ENCODE data around the gene MYO18B. TPM values are rescaled to one million over a fixed set of nuclear protein-coding genes. Genes with fewer than 3 reads are reported as not detected.
"Not testable (repeated sequence)": the region's sequence is repeated elsewhere in the genome, so short reads cannot be mapped to it uniquely, and the experiment has no call there.

Gene MYO18B
- total RNA-seq, 4 donors from 2014 or later: under 0.01 to 0.50 (median 0.13) TPM

DNA sequence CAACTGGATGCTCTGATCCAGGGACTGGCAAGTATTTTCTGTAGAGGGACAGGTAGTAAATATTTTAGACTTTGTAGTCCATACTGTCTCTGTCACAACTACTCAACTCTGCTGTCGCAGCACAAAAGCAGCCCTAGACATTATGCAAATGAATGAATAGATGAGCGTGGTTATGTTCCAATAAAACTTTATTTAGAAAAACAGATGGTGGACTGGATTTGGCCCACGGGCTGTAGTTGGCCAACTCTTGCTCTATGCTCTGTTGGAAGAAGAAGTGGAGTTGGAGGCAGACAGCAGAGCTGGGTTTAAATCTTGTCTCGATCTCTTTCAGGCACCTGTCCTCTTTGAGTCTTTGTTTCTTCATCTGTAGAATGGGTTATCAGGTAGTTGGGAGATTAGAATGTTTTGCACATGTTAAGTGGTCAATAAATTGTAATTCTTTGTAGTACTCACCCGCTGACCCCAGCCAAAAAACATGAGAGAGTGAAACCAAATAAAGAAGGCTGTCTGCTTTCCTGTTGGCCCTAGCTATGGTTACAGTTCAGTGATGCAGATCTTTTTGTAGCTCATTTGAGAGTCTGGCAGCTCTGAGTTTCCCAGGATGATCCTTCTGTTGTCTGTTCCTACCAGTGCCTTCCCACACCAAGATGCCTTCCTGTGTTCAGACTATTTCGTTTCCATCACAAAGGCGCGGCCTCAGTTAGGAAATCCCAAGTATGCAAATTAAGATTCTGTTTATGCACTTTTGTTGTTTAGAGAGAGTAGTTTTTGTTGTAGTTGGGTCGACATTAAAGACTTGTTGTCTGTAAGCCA is 229.2 kb downstream of the MYO18B start:
- Histone ChIP-seq H3K27me3 (peaks cover 0 to 29% (median 0%) of the 10 kb centered on the region in 4 donors), H3K9me3 (no peaks in the 10 kb centered on the region), H3K27ac (replicated peaks in 1 of 4) (no peak overlapping the region), H3K4me3 (no peak overlapping the region), H3K4me1 (peaks cover 0 to 6% (median 0%) of the 10 kb centered on the region in 4 donors), H3K36me3 (no peaks in the 10 kb centered on the region)
- TF ChIP-seq EP300 (IDR thresholded peaks at IDR 0.05) (no peak), POLR2AphosphoS5 (IDR thresholded peaks at IDR 0.05) (no peak), POLR2A (IDR thresholded peaks at IDR 0.05; ENCODE audit: low read depth) (no peak)
- TF ChIP-seq, protein P1, sequence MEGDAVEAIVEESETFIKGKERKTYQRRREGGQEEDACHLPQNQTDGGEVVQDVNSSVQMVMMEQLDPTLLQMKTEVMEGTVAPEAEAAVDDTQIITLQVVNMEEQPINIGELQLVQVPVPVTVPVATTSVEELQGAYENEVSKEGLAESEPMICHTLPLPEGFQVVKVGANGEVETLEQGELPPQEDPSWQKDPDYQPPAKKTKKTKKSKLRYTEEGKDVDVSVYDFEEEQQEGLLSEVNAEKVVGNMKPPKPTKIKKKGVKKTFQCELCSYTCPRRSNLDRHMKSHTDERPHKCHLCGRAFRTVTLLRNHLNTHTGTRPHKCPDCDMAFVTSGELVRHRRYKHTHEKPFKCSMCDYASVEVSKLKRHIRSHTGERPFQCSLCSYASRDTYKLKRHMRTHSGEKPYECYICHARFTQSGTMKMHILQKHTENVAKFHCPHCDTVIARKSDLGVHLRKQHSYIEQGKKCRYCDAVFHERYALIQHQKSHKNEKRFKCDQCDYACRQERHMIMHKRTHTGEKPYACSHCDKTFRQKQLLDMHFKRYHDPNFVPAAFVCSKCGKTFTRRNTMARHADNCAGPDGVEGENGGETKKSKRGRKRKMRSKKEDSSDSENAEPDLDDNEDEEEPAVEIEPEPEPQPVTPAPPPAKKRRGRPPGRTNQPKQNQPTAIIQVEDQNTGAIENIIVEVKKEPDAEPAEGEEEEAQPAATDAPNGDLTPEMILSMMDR (IDR thresholded peaks at IDR 0.05): no peak
- no peak for DNase-seq (ENCODE audit: extremely low spot score)
- intact Hi-C loops (cut with DNase I): no loop called here
- WGBS: 70% methylated on average over 9 of the region's 9 CpGs

DNA sequence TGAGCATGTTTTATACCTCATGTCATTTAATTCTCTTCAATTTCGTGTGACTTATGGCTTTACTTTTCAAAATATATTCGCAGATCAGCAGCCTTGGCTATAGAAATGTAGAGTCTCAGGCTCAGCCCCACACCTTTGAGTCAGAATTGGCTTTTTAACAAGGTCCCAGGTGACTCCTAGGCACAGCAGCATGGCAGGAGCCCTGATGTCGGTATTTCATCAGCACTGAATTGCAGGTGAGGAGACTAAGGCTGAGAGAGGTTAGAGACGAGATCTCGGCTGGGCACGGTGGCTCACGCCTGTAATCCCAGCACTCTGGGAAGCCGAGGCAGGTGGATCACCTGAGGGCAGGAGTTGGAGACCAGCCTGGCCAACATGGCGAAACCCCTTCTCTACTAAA is 230.4 kb downstream of the MYO18B start:
- DNase-seq (ENCODE audit: extremely low spot score): no peak
- Histone ChIP-seq H3K36me3 (no peaks in the 10 kb centered on the region), H3K4me1 (peaks cover 0 to 6% (median 0%) of the 10 kb centered on the region in 4 donors), H3K9me3 (no peaks in the 10 kb centered on the region), H3K27me3 (peaks cover 0 to 29% (median 0%) of the 10 kb centered on the region in 4 donors), H3K27ac (replicated peaks in 1 of 4) (no peak overlapping the region), H3K4me3 (no peak overlapping the region)
- TF ChIP-seq POLR2AphosphoS5 (IDR thresholded peaks at IDR 0.05) (no peak), POLR2A (IDR thresholded peaks at IDR 0.05; ENCODE audit: low read depth) (no peak), EP300 (IDR thresholded peaks at IDR 0.05) (no peak)
- TF ChIP-seq, protein P1 (IDR thresholded peaks at IDR 0.05): no peak
- intact Hi-C loops (cut with DNase I): no loop called here
- 76% methylated on average over 9 of the region's 9 CpGs for WGBS

DNA sequence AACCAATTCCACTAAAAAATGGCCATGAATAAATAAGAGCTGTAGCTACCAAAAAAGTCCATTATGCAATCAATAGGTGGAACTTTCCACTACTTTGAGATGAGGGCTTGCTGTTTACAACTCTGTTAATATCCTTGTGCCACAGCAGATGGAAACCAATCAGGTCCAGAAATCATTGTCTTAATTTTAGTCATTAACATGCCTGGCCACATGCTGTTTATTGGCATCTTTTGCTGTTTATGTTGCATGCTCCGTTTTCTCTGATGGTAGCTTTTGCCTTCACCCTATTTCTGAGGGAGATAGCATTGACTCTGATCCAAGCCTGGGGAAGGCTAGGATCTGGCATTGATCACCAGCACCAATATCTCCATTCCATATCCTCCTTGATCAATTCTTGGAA is 234.4 kb downstream of the MYO18B start:
- no peak for DNase-seq (ENCODE audit: extremely low spot score)
- H3K4me1 ChIP-seq: no peaks in the 10 kb centered on the region
- no peak overlapping the region for H3K4me3 ChIP-seq
- peaks cover 0 to 15% (median 0%) of the 10 kb centered on the region in 4 donors for H3K27me3 ChIP-seq
- TF ChIP-seq POLR2A (IDR thresholded peaks at IDR 0.05; ENCODE audit: low read depth) (no peak), EP300 (IDR thresholded peaks at IDR 0.05) (no peak), POLR2AphosphoS5 (IDR thresholded peaks at IDR 0.05) (no peak)
- TF ChIP-seq, protein P1 (IDR thresholded peaks at IDR 0.05): no peak
- no peaks in the 10 kb centered on the region for H3K36me3 ChIP-seq
- no peak overlapping the region for H3K27ac ChIP-seq (replicated peaks in 1 of 4)
- H3K9me3 ChIP-seq: no peaks in the 10 kb centered on the region
- WGBS: 69% methylated on average over 1 of the region's 1 CpG
- intact Hi-C loops (cut with DNase I): no loop called here

DNA sequence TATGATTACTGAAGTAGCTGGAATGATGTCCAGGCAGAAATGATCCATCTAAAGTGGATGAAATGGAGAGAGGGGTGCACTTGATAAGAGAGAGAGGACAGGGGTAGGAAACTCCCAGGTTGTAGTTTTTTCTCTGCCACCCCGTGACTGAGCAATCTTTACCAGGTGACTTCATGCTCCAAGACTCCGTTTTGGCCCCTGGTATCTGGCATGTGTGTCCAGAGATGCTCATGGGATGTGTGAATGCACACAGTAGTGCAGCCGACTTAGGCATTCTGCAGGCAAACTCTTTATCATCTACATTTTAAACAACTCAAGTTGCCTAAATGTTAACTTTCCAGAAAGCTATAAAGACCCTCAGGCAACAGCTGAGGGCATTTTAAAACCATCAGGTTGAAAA is 238.0 kb downstream of the MYO18B start:
- H3K4me3 ChIP-seq: no peak overlapping the region
- intact Hi-C loops (cut with DNase I): no loop called here
- TF ChIP-seq, protein P1 (IDR thresholded peaks at IDR 0.05): no peak
- TF ChIP-seq EP300 (IDR thresholded peaks at IDR 0.05): no peak
- no peak for TF ChIP-seq POLR2AphosphoS5 (IDR thresholded peaks at IDR 0.05)
- TF ChIP-seq POLR2A (IDR thresholded peaks at IDR 0.05; ENCODE audit: low read depth): no peak
- WGBS: 74% methylated on average over 3 of the region's 3 CpGs
- H3K27me3 ChIP-seq: peaks cover 0 to 26% (median 0%) of the 10 kb centered on the region in 4 donors
- H3K4me1 ChIP-seq: peaks cover 0 to 2% (median 0%) of the 10 kb centered on the region in 4 donors
- H3K36me3 ChIP-seq: no peaks in the 10 kb centered on the region
- DNase-seq (ENCODE audit: extremely low spot score): no peak
- no peak overlapping the region for H3K27ac ChIP-seq (replicated peaks in 1 of 4)
- H3K9me3 ChIP-seq: peaks cover 0 to 7% (median 0%) of the 10 kb centered on the region in 4 donors

DNA sequence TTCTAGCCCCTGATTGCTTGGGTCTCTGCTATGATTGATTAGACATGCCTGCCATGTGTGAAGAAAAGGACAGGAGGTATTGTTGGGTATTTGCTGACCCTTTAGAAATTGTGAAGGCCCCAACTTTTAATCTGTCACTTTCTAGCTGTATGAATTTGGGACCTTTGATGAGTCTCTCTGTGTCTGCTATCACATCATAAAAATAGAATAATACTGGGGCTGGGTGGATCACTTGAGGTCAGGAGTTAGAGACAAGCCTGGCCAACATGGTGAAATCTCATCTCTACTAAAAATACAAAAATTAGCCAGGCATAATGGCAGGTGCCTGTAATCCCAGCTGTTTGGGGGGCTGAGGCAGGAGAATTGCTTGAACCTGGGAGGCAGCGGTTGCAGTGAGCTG is 242.9 kb downstream of the MYO18B start:
- H3K36me3 ChIP-seq; H3K4me3 ChIP-seq; H3K9me3 ChIP-seq; H3K4me1 ChIP-seq; DNase-seq (ENCODE audit: extremely low spot score); H3K27ac ChIP-seq (replicated peaks in 1 of 4); intact Hi-C loops (cut with DNase I): not testable (repeated sequence)
- peaks cover 0 to 49% (median 0%) of the 10 kb centered on the region in 4 donors for H3K27me3 ChIP-seq
- 89% methylated on average over 1 of the region's 1 CpG for WGBS

Data from esophagus muscularis mucosa (tissue), 4 donors.